GM21529 (cell line): ENCODE measurements around the gene ADAMTS2.

ENCODE experiments used
- ATAC-seq: cut with Tn5 transposase; IDR thresholded peaks from one replicate; pipeline ENCODE4 v1.9.1; 2021; ENCODE audit not compliant: unreplicated experiment

Gene ADAMTS2

DNA sequence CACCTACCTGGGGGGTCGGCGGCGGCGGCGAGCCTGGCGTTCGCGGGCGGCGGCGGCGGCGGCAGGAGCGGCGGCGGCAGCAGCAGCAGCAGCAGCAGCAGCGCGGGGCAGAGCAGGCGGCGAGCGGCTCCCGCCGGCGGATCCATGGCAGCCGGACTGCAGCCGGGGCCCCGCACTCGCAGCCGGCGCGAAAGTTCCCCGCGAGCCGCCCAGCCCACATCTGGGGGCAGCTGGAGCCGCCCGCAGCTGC is 153 bp downstream of the ADAMTS2 start:
- ATAC-seq = no peak

GRCh38 chr5:179344431-179345182 is 654 bp downstream of the ADAMTS2 start:
- no peak for ATAC-seq

DNA sequence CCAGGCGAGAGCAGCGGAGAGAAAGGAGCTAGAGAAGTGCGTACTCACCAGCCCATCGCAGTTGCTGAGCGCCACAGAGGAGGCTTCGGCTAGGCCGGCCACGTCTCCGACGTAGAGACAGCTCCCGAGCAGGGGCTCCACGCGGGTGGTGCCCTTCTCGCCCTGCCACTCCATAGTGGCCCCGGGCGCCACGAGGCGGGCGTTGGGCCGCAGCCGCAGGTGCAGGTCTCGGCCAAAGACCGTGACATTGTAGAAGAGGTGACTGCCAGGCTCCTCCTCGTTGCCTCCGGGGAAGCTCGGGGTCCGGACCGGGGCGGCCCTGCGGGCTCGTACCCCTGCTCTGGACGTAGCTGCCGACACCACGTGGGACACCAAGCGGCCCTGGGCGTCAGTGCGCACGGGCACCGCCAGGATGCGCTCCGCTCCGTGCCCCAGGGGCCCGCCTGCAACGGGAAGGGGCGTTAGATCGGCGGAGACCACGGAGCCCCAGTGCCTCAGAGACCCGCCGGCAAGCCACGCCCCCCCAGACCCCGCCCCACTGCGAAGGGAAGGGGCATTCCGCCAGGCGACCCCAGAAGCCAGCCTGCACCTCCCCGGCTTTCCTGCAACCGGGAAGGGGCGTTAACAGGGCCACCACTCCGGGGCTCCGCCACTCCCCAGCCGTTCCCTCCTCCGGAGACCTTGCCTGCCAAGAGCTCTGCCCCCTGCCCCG is 1.4 kb downstream of the ADAMTS2 start:
- ATAC-seq = no peak

GRCh38 chr5:179343021-179343718 is 2.1 kb downstream of the ADAMTS2 start:
- ATAC-seq = no peak

DNA sequence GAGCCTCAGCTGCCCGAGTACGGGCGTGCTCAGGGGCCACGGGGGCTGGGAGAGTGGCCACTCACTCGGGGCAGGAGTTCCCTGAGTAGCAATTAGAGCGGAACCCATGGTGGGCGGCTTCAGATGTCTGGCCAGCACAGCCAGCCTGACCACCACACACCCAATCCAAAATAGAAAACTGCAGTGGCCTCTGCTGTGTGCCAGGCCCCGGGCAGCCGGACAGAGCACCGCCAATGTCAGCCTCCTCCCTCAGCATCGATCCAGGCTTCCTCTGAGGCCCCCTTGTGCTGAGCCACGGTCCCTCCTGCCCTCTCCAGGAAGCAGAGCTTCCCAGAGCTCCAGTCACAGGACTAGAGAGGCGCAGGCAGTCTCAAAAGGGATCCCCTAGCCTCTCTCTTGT is 2.7 kb downstream of the ADAMTS2 start:
- ATAC-seq = no peak

DNA sequence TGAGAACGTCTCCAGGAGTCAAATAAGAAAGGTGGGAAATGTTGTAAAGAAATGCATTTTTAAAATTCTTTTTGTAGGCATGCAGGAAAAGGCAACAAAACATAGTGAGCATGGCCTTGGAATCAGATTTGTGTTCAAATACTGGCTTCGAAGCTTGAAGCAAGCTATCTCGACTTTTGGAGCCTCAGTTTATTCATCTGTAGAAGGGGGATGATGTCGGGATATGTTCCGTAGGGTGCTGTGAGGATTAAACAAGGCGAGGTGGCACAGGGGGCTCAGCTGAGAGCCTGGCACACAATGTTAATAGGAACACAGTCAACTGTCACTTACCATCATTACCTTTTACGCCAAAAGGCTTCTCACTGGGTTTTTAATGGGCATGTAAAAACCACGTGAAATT is 4.8 kb downstream of the ADAMTS2 start:
- ATAC-seq = no peak

DNA sequence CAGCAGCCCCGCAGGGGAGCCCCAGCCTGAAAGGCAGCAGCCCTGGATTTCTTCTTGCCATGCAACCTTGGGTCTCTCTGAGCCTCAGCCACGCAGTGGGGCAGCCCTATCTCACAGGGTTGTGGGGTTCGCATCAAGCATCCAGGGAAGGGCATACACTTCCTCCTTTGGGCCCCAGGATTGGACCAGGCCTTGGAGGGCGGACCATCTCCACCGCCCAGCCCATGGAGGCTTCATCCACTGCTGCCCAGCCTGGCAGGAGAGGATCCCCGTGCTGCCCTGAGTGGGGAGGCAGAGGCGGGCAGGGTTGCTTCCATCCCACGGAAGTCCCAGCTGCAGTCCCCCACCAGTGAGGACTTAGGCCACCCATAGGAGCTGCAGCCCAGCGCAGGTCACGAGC is 5.3 kb downstream of the ADAMTS2 start:
- no peak for ATAC-seq

- no peak for ATAC-seq
These were observed 6.2 kb downstream of the ADAMTS2 start for GRCh38 chr5:179339081-179339480.

DNA sequence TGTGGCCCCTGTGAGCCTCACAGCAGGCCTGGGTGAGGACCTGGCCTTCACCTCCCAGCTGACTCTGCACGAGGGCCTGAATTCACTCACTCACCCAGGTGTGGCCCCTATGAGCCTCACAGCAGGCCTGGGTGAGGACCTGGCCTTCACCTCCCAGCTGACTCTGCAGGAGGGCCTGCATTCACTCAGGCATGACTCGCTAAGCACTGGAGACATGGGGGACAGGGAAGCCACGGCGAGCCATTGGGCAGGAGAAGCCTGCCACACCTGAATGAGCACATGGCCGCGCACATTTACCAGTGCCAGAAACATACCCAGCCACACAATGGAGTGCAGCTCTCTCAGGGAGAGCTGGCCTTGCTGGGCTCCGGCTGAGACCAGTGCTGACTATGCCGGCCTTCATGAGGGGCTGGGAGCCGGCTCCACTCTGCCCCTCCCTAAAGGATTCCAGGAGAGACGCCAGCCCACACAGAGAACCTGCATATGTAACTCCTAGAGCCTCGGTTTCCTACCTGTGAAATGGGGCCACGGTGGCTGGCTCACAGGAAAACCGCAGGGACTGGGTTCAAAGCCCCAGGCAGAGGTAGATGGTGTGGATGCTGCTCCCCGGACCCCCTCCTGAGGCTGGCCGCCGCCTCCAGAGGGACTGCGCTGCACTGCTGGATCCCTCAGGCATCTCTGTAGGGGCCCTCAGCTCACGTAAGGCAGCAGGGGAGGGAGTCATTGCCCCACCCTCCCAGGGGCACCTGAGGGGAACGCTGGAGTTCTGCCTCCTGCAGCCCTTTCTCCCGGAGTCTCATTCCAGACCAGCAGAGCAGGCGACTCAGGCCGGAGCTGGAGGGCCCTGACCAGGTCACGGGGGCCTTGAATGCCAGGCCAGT is 7.2 kb downstream of the ADAMTS2 start:
- ATAC-seq = no peak

DNA sequence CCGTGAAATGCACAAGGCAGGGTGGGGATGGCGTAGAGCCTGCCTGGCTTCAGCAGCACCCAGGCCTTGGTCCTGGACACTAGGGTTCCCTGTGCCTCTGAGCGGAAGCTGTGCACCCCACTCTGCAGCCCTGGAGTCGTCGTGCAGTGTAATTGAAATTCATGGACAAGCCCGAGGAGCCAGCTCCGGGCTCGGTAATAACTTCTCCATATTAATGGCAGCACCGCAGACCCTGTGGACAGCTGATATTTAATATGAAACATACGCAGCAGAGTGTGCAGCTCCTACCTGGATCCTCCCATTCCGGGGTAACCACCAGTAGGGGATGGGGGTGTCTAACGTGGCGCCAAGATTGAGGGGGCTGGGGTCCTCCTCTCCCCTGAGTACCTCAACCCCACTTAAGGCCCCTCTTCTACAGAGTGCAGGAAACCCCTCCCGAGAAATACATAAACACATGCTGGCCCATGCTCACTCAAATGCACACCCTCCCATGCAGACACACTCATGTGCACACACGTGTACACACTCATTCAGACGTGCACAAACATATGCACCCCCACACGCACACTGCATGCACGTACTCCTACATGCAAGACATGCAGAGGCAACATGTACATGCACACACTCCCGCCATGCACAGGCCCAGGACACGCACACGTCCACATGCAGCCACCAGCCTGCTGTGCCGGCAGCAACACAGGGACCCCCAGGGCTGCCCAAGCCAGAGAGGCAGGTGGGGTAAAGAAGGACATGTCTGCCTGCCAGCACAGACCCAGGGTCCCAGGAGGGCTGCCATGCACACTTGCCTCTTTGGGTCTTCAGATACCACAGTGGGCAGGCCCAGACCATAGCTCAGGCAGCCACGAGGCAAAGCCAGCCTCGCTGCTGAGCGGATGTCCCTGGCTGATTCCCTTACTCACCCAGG is 8.1 kb downstream of the ADAMTS2 start:
- ATAC-seq = no peak

- no peak for ATAC-seq
These were observed 9.0 kb downstream of the ADAMTS2 start for GRCh38 chr5:179336126-179336870.

DNA sequence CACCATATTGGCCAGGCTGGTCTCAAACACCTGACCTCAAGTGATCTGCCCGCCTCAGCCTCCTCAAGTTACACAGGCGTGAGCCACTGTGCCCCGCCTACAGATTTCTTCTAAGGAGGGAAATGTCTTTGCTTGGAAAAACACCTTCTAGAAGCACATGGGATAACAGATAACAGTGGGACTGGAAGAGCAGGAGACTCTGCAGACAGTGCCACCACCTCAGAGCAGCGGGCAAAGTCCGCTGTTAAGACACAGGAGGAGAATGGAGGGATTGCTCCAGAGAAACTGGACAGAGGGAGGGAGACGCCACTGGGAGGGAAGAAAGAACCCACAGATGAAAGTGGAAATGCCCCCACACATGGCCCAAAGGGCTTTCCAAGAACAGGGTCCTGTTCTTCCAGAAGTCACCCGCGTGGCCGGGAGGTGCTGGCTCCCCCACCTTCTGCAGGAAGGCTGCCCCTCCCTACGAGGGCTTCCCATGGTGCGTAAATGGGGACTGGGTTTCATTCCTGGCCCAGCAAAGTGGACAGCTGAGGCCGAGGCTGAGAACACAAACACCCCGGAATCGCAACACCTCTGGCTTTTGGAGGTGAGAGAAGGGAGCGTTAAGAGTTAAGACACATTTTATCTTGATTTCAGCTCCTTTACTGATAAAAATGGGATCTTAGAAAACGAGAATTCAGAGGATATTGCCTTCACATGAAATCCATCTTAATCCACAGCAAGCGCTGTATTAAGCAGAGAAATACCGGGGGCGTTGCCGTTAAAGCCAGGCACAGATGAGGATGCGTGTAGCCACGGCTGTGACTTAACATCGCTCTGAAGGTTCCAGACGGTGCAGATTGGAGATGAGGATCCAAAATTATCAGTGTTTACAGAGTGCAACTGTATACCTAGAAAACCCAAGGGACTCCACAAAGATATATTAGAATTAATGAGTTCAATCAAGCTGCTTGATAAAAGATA is 11.2 kb downstream of the ADAMTS2 start:
- no peak for ATAC-seq

DNA sequence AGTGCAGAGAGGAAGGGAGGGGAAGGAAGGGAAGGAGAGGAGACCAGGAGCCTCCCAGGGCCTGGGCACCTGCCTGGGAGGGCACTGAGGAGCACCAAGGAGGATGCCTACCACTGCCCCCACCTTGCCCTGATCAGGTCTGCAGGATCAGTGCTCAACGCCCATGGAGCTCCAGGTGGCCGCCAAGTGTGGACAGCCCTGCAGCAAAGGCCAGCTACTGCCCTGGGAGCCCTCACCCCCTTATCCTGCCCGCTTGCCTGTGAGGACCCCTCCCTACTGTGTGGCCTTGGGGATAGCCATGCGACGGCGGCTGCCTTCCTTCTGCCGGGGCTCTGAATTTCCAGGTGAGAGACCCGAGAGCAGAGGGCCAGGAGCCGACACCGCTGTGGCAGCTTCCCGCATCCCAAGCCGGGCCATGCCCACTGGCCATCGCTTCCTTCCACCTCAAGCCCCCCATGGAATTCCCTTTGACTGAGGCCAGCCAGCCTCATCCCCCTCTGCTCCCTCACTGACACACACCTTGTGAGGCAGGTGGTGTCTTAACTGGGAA is 12.4 kb downstream of the ADAMTS2 start:
- no peak for ATAC-seq

DNA sequence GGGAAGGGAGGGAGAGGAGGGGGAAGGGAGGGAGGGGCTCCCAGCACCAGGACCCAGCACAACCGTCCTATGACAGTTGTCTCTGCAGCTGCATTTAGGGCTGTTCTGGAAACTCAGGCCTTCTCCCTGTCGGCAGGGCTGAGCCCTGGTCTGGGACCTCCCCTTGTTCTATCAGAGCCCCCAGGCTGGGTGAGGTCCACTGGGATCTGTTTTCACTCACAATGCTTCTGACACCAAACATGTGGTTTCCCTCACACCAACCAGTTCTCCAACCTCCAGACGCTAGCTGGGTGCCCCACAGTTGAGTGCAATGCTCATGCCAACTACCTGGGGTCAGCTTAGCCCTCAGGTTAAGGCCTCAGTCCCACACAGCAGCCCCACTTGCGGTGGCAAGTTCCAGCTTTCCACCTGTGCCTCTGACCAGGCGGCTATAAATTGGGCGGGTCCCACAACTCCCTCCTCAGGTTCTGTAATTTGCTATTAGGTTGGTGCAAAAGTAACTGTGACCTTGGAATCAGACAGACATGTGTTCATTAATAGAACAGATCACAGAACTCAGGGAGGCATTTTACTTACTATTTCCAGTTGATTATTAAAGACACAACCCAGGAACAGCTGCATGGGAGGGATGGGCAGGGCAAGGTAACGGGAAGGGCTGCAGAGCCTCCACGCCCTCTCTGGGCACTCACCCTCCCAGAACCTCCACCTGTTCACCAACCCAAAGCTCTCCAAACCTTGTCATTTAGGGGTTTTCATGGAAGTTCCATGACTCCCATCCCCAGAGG is 13.5 kb downstream of the ADAMTS2 start:
- ATAC-seq = no peak

GRCh38 chr5:179330186-179330900 is 14.9 kb downstream of the ADAMTS2 start:
- no peak for ATAC-seq

DNA sequence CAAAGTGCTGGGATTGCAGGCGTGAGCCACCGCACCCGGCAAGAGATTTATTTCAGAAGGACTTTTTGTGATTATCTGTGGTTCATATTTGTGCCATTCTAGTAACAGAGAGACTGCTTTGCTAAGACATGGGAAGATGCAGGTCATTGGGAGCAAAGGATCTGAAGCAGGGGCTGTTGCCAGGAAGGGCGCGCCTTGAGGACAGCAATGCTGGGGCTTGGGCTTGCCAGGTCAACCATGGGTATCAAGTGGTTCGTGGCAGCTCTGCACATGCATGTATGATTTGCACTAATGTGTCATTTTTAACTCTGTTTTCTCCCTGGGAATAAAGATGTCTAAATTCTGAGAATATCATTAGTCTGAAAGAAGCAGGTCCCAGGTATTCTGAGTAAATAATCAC is 17.0 kb downstream of the ADAMTS2 start:
- ATAC-seq = no peak
